Lung (tissue), 12 donors: Measurements from ENCODE around the gene PABPN1. TPM values are rescaled to one million over a fixed set of nuclear protein-coding genes. Genes with fewer than 3 reads are reported as not detected.

ENCODE experiments used
- ATAC-seq: fragments of 200-7000 bp; cut with Tn5 transposase; one replicate; pipeline ENCODE4 v1.9.1; 2020; ENCODE audit warnings: moderate number of reproducible peaks; ENCODE audit not compliant: insufficient read depth, low FRiP score
- DNase-seq, 3 donors: peaks; one replicate each; pipeline ENCODE4 v3.0.0-alpha.2; 2013 to 2017
- H3K27ac ChIP-seq, 2 donors: one replicate each; pipeline ENCODE4 v1.5.1; 2013; ENCODE audit warnings: mild to moderate bottlenecking in 2 of 2, moderate library complexity in 2 of 2, control low read depth in 1 of 2, inconsistent platforms in 1 of 2, low read depth in 1 of 2, low read length in 1 of 2
- H3K27me3 ChIP-seq, 3 donors: one replicate each; pipeline ENCODE4 v1.5.1; 2013; ENCODE audit warnings: low read length in 2 of 3; ENCODE audit not compliant: control insufficient read depth in 3 of 3, insufficient read depth in 3 of 3
- H3K36me3 ChIP-seq, 4 donors: one replicate each; pipeline ENCODE4 v1.5.1; 2013; ENCODE audit warnings: low read length in 4 of 4, mild to moderate bottlenecking in 1 of 4, moderate library complexity in 1 of 4; ENCODE audit not compliant: control insufficient read depth in 4 of 4, insufficient read depth in 4 of 4
- H3K4me1 ChIP-seq, 5 donors: one replicate each; pipeline ENCODE4 v1.5.1; 2013; ENCODE audit warnings: low read length in 5 of 5, mild to moderate bottlenecking in 2 of 5, moderate library complexity in 1 of 5; ENCODE audit not compliant: control insufficient read depth in 5 of 5, insufficient read depth in 5 of 5
- H3K4me3 ChIP-seq: one replicate; pipeline ENCODE4 v1.5.1; 2013; ENCODE audit warnings: mild to moderate bottlenecking, control low read depth, moderate library complexity
- H3K9ac ChIP-seq, 2 donors: one replicate each; pipeline ENCODE4 v1.5.1; 2013; ENCODE audit warnings: low read length in 2 of 2, control low read depth in 1 of 2; ENCODE audit not compliant: insufficient read depth in 1 of 2
- H3K9me3 ChIP-seq, 4 donors: one replicate each; pipeline ENCODE4 v1.5.1; 2013; ENCODE audit warnings: low read length in 3 of 4, mild to moderate bottlenecking in 1 of 4, moderate library complexity in 1 of 4; ENCODE audit not compliant: control insufficient read depth in 4 of 4, insufficient read depth in 3 of 4
- WGBS, 2 donors: extraction: QIAGEN DNeasy Blood & Tissue Kit; methylation state at CpG; one replicate each; pipeline ENCODE4 v1.1.7; 2013; 5-methylcytosine and 5-hydroxymethylcytosine counted together
- polyA plus RNA-seq, 2 donors: library from polyadenylated mRNA; stranded (reverse); fragments of 200-250 nt; gene quantifications; one replicate each; pipeline ENCODE4 v1.2.1, GENCODE V29; 2013
- total RNA-seq, 2 donors: library from RNA; depleted of rRNA in 1 of 2; stranded (reverse); fragments of >200 nt in 1 of 2; gene quantifications; one replicate each; pipeline ENCODE4 v1.2.1, GENCODE V29; 2014 to 2021
- TF ChIP-seq, protein P1 (sequence below): IDR thresholded peaks from 2 replicates; pipeline ENCODE4 v1.5.1; 2012; ENCODE audit warnings: mild to moderate bottlenecking; ENCODE audit errors: control extremely low read depth, extremely low read depth
- donor health status: control.
- donor health status: control.
- donor health status: Bipolar disorder and iron deficiency.
- donor health status: healthy.
- donor health status: DM: yes; HTN: yes; CAD: no.

Gene PABPN1
- total and polyA plus RNA-seq, 4 donors, result 66.0 to 183 (median 103) TPM

GRCh38 chr14:23364164-23365035 is 43.1 kb downstream of the PABPN1 start:
- Histone ChIP-seq H3K4me1 (peaks cover 0 to 42% (median 17%) of the 10 kb centered on the region in 5 donors), H3K9me3 (no peaks in the 10 kb centered on the region), H3K9ac (peak overlapping the region; percentile 82 to 96), H3K4me3 (peak overlapping the region; percentile 32), H3K36me3 (peaks cover 0 to 21% (median 10%) of the 10 kb centered on the region in 4 donors), H3K27me3 (no peaks in the 10 kb centered on the region), H3K27ac (peak overlapping the region; percentile 54 to 87)
- TF ChIP-seq, protein P1, sequence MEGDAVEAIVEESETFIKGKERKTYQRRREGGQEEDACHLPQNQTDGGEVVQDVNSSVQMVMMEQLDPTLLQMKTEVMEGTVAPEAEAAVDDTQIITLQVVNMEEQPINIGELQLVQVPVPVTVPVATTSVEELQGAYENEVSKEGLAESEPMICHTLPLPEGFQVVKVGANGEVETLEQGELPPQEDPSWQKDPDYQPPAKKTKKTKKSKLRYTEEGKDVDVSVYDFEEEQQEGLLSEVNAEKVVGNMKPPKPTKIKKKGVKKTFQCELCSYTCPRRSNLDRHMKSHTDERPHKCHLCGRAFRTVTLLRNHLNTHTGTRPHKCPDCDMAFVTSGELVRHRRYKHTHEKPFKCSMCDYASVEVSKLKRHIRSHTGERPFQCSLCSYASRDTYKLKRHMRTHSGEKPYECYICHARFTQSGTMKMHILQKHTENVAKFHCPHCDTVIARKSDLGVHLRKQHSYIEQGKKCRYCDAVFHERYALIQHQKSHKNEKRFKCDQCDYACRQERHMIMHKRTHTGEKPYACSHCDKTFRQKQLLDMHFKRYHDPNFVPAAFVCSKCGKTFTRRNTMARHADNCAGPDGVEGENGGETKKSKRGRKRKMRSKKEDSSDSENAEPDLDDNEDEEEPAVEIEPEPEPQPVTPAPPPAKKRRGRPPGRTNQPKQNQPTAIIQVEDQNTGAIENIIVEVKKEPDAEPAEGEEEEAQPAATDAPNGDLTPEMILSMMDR, result no peak
- WGBS, 2 donors, result 20 to 31% methylated on average over 18 to 21 of the region's 21 CpGs
- ATAC-seq, result no peak
- DNase-seq, result peak; percentile 62 to 75 (median 75)

DNA sequence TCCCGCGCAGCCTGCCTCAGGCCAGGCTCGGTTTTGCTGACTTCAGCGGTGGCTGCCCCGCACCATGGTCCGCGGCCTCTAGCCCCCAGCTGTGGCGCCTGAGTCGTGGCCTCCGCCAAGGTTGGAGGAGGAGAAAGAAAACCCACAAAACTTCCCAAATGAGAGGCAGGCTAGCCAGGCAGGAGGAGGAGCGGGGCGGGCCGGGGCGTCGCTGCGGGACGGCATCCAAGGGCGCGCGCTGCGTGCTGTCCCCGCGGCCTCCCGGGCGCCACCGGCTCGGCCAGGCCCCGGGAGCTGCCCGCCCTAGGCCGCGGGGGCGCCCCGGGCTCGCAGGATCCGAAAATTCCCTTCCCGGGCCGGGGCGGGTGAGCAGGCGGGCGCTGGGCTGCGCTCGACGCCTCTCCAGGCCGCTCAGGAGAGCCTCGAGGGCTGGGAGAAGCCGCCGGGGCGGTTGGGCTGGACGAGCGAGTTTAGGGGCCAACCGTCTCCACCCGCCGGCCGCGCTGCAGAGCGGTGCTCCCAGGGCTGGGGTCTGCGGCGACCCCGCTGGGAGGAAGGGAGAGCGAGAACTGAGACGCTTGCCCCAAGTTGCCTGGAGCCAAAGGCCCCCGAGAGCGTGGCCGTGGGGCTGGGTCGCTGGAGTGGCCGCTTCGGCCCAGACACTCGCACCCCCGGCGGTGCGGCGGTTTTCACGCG is 43.9 kb downstream of the PABPN1 start, which contains the start of gene EFS:
Gene EFS, minus strand, starts transcription at position 137 of the 696 bp plus-strand sequence. CDS start 147 bp downstream, outside the sequence.
- H3K36me3 ChIP-seq, result peaks cover 0 to 19% (median 7%) of the 10 kb centered on the region in 4 donors
- H3K27me3 ChIP-seq, result no peaks in the 10 kb centered on the region
- TF ChIP-seq, protein P1, result no peak
- WGBS, 2 donors, result 1 to 2% methylated on average over 64 to 74 of the region's 74 CpGs
- H3K9me3 ChIP-seq, result no peaks in the 10 kb centered on the region
- peak; percentile 60 for ATAC-seq
- H3K9ac ChIP-seq, result peak within 1 kb of the TSS; percentile 82 to 96
- DNase-seq, result peak; percentile 62 to 74 (median 68)
- H3K4me3 ChIP-seq, result peak within 1 kb of the TSS; percentile 33
- H3K27ac ChIP-seq, result peak within 1 kb of the TSS; percentile 54 to 87
- peaks cover 0 to 42% (median 17%) of the 10 kb centered on the region in 5 donors for H3K4me1 ChIP-seq

DNA sequence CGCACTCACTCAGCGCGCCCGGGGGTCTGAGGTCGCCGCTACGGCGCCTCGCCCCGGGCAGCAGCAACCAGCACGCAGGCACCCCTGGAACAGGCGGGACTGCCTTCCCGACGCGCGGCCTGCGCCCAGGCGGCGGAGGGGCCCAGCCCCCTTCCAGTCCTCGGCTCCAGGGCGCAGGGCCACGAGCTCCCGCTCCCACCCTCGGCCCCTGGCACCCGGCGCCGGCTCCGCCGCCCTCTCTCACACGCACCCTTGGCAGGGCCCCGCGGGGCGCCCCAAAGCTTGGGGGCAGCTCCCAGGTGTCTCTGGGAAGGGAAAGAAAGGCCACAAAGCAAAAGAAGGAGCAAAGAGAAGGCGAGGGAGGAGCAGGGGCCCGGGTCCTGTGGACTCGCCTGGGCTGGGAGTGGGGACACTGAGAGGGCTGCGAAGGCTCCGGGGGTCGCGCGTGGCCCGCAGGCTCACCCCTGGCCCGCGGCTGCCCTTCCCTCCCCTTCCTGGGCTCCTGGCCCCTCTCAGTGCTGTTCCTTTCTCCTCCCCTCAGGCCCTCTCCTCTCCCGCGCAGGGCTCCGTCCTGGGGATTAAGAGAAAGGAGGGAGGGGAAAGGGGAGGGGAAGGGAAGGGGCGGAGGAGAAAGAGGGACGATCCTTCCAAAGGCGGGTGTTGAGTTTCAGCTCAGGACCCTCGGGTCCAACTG is 44.6 kb downstream of the PABPN1 start:
- Histone ChIP-seq H3K4me3 (peak overlapping the region; percentile 33), H3K27ac (peak overlapping the region; percentile 54 to 87), H3K9me3 (no peaks in the 10 kb centered on the region), H3K4me1 (peaks cover 0 to 42% (median 17%) of the 10 kb centered on the region in 5 donors), H3K36me3 (peaks cover 0 to 16% (median 7%) of the 10 kb centered on the region in 4 donors), H3K27me3 (no peaks in the 10 kb centered on the region), H3K9ac (peak overlapping the region in 1 of 2 donors; percentile 59)
- DNase-seq, result peak in 2 of 3 donors; percentile 98 to 99
- WGBS, 2 donors, result 4 to 7% methylated on average over 30 to 51 of the region's 51 CpGs
- peak; percentile 56 for ATAC-seq
- TF ChIP-seq, protein P1, result no peak
